A549 (cell line): Measurements from ENCODE around the gene DECR2.

Experiments used
- BHLHE40 ChIP-seq: IDR thresholded peaks from 2 replicates; pipeline ENCODE4 v1.6.1; 2012; ENCODE audit warnings: low read depth, low read length, inconsistent platforms
- CBX2 ChIP-seq: fragments of 200-600 bp; sonication (generic); IDR thresholded peaks from 2 replicates; pipeline ENCODE4 v1.6.1; 2016; ENCODE audit warnings: low read depth, mild to moderate bottlenecking, borderline replicate concordance
- EP300 ChIP-seq, 2 experiments: fragments of >200 bp; sonication (Bioruptor Twin); formaldehyde crosslinking; IDR thresholded peaks; 2 replicates in 1 of 2; 3 replicates in 1 of 2; pipeline ENCODE4 v1.6.1; 2016 to 2017
- FOSL2 ChIP-seq, 2 experiments: fragments of 450-650 bp in 1 of 2; fragments of >200 bp in 1 of 2; sonication (Bioruptor Twin) in 1 of 2; formaldehyde crosslinking; IDR thresholded peaks; 2 replicates each; pipeline versions ENCODE4 v1.5.0 to v1.6.1; 2016 to 2020; ENCODE audit warnings: mild to moderate bottlenecking in 1 of 2, moderate library complexity in 1 of 2
- GATA3 ChIP-seq: IDR thresholded peaks from 2 replicates; pipeline ENCODE4 v1.6.1; 2012; ENCODE audit warnings: borderline replicate concordance
- JUN ChIP-seq, 2 experiments: fragments of >200 bp; sonication (Bioruptor Twin); formaldehyde crosslinking; IDR thresholded peaks; 2 replicates in 1 of 2; 3 replicates in 1 of 2; pipeline ENCODE4 v1.6.1; 2016 to 2017
- MAZ ChIP-seq: fragments of 150-350 bp; IDR thresholded peaks from 2 replicates; pipeline ENCODE4 v1.6.1; 2014; ENCODE audit warnings: antibody characterized with exemption, low read depth, low read length, borderline replicate concordance
- PHF8 ChIP-seq: fragments of 200-600 bp; sonication (generic); IDR thresholded peaks from 2 replicates; pipeline ENCODE4 v1.6.1; 2016; ENCODE audit warnings: low read depth, mild to moderate bottlenecking, antibody characterized with exemption, moderate library complexity, borderline replicate concordance
- POLR2A ChIP-seq: IDR thresholded peaks from 2 replicates; pipeline ENCODE4 v1.6.1; 2012; ENCODE audit warnings: mild to moderate bottlenecking, low read length
- POLR2AphosphoS2 ChIP-seq: conservative IDR thresholded peaks from 2 replicates; pipeline ENCODE4 v1.6.1; 2012; ENCODE audit warnings: low read length, improper control_type of control experiment, inconsistent platforms
- REST ChIP-seq: fragments of 200-600 bp; sonication (generic); IDR thresholded peaks from 2 replicates; pipeline ENCODE4 v1.6.1; 2016; ENCODE audit warnings: antibody characterized with exemption, mild to moderate bottlenecking, moderate library complexity
- TP53 ChIP-seq: fragments of 250-450 bp; sonication (Bioruptor Pico); IDR thresholded peaks from 2 replicates; pipeline ENCODE4 v1.5.0; 2021; ENCODE audit warnings: mild to moderate bottlenecking, moderate library complexity
- TF ChIP-seq, protein P1 (sequence below): fragments of >200 bp; sonication (Bioruptor Twin); formaldehyde crosslinking; IDR thresholded peaks from 3 replicates; pipeline ENCODE4 v1.5.1; 2016

GRCh38 chr16:369866-370436 lies 31.7 kb upstream of the DECR2 start:
- TF ChIP-seq REST = no peak
- no peak for TF ChIP-seq FOSL2 (IDR thresholded peaks at IDR 0.05)
- no peak for TF ChIP-seq FOSL2 (CRISPR knock-in tag; IDR thresholded peaks at IDR 0.05)
- no peak for TF ChIP-seq POLR2A
- TF ChIP-seq, protein P1, sequence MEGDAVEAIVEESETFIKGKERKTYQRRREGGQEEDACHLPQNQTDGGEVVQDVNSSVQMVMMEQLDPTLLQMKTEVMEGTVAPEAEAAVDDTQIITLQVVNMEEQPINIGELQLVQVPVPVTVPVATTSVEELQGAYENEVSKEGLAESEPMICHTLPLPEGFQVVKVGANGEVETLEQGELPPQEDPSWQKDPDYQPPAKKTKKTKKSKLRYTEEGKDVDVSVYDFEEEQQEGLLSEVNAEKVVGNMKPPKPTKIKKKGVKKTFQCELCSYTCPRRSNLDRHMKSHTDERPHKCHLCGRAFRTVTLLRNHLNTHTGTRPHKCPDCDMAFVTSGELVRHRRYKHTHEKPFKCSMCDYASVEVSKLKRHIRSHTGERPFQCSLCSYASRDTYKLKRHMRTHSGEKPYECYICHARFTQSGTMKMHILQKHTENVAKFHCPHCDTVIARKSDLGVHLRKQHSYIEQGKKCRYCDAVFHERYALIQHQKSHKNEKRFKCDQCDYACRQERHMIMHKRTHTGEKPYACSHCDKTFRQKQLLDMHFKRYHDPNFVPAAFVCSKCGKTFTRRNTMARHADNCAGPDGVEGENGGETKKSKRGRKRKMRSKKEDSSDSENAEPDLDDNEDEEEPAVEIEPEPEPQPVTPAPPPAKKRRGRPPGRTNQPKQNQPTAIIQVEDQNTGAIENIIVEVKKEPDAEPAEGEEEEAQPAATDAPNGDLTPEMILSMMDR = no peak
- TF ChIP-seq GATA3 = no peak
- no peak for TF ChIP-seq EP300 (IDR thresholded peaks at IDR 0.05)
- no peak for TF ChIP-seq JUN (IDR thresholded peaks at IDR 0.05)
- TF ChIP-seq MAZ = no peak
- TF ChIP-seq TP53 (CRISPR knock-in tag) = no peak
- no peak for TF ChIP-seq POLR2AphosphoS2
- TF ChIP-seq CBX2 = no peak
- no peak for TF ChIP-seq BHLHE40
- TF ChIP-seq PHF8 = no peak
